K562 (cell line): ENCODE results near the gene POLE2. TPM values are rescaled to one million over a fixed set of nuclear protein-coding genes. Genes with fewer than 3 reads are reported as not detected.

ENCODE experiments used
- ARHGAP35 ChIP-seq: fragments of 450-650 bp; IDR thresholded peaks from 2 replicates; pipeline ENCODE4 v1.6.1; 2018; ENCODE audit not compliant: partially characterized antibody
- BCOR ChIP-seq: fragments of 450-650 bp; IDR thresholded peaks from 2 replicates; pipeline ENCODE4 v1.6.1; 2016
- CREB1 ChIP-seq, 2 experiments: sonication (generic) in 1 of 2; formaldehyde crosslinking in 1 of 2; IDR thresholded peaks; 2 replicates each; pipeline versions ENCODE4 v1.6.1 to v1.8.0; 2012 to 2022; ENCODE audit warnings: inconsistent platforms in 1 of 2, mild to moderate bottlenecking in 1 of 2, missing genetic modification reagents in 1 of 2, moderate library complexity in 1 of 2
- ELF4 ChIP-seq: fragments of 450-650 bp; formaldehyde crosslinking; IDR thresholded peaks from 2 replicates; pipeline ENCODE4 v1.4.0; 2022; ENCODE audit warnings: missing genetic modification characterization
- LARP7 ChIP-seq: fragments of 450-650 bp; IDR thresholded peaks from 2 replicates; pipeline ENCODE4 v1.6.1; 2016
- NFATC3 ChIP-seq: fragments of 450-650 bp; IDR thresholded peaks from 2 replicates; pipeline ENCODE4 v1.6.1; 2017; ENCODE audit warnings: mild to moderate bottlenecking
- PRMT5 ChIP-seq: sonication (generic); formaldehyde crosslinking; IDR thresholded peaks from 2 replicates; pipeline ENCODE4 v1.5.0; 2020; ENCODE audit warnings: missing genetic modification reagents
- RBFOX2 ChIP-seq: fragments of 200-400 bp; formaldehyde crosslinking; IDR thresholded peaks from 2 replicates; pipeline ENCODE4 v1.6.1; 2017; ENCODE audit warnings: low read depth, mild to moderate bottlenecking, low read length, moderate library complexity
- SIN3A ChIP-seq, 2 experiments: fragments of 150-350 bp in 1 of 2; IDR thresholded peaks; 2 replicates each; pipeline ENCODE4 v1.6.1; 2011 to 2016; ENCODE audit warnings: borderline replicate concordance in 2 of 2, low read depth in 2 of 2, low read length in 2 of 2, mild to moderate bottlenecking in 2 of 2, moderate library complexity in 2 of 2; ENCODE audit not compliant: control insufficient read depth in 1 of 2
- TBP ChIP-seq: optimal IDR thresholded peaks from 2 replicates; pipeline ENCODE3; 2011; ENCODE audit warnings: low read depth, low read length, improper control_type of control experiment
- TCFL5 ChIP-seq: fragments of 250-450 bp; sonication (Bioruptor Pico); conservative IDR thresholded peaks from 2 replicates; pipeline ENCODE4 v1.6.1; 2021; ENCODE audit warnings: mild to moderate bottlenecking, moderate library complexity, matching md5 sums
- THAP12 ChIP-seq: fragments of 250-450 bp; sonication (Bioruptor Pico); IDR thresholded peaks from 2 replicates; pipeline ENCODE4 v1.9.0; 2021; ENCODE audit warnings: mild to moderate bottlenecking, inconsistent platforms
- TSC22D4 ChIP-seq: fragments of 450-650 bp; IDR thresholded peaks from 2 replicates; pipeline ENCODE4 v1.6.1; 2016; ENCODE audit warnings: missing genetic modification characterization, missing biosample characterization, control low read depth
- ZBTB26 ChIP-seq: fragments of 450-650 bp; formaldehyde crosslinking; IDR thresholded peaks from 2 replicates; pipeline ENCODE4 v1.4.0; 2022; ENCODE audit warnings: missing genetic modification characterization
- ZBTB49 ChIP-seq: sonication (generic); formaldehyde crosslinking; IDR thresholded peaks from 2 replicates; pipeline ENCODE4 v1.8.0; 2022; ENCODE audit warnings: missing genetic modification reagents, mild to moderate bottlenecking, borderline replicate concordance
- ZNF316 ChIP-seq: fragments of 450-650 bp; IDR thresholded peaks from 2 replicates; pipeline ENCODE4 v1.6.1; 2016
- ZNF444 ChIP-seq: fragments of 250-450 bp; sonication (Bioruptor Pico); IDR thresholded peaks from 2 replicates; pipeline ENCODE4 v1.4.0; 2020; ENCODE audit warnings: mild to moderate bottlenecking, moderate library complexity
- ZNF586 ChIP-seq: fragments of 450-650 bp; formaldehyde crosslinking; conservative IDR thresholded peaks from 2 replicates; pipeline ENCODE4 v1.4.0; 2020; ENCODE audit warnings: mild to moderate bottlenecking, moderate library complexity
- polyA plus RNA-seq, 8 experiments: library from polyadenylated mRNA; depleted of rRNA in 4 of 8; stranded (reverse) in 5 of 8; unstranded in 3 of 8; fragments of >200 nt; fragmentation: Nextera tagmentation in 2 of 8; fragmentation: Illumina TruSeq in 1 of 8; extraction: Ambion mirVana in 2 of 8; extraction: Trizol in 1 of 8; gene quantifications; 2 replicates each; pipeline versions ENCODE4 v1.2.1 to v1.2.3, GENCODE V29; 2011 to 2014; ENCODE audit warnings: inconsistent platforms in 1 of 8, missing spikeins in 1 of 8
- total RNA-seq, 7 experiments: library from RNA; depleted of rRNA in 6 of 7; stranded (reverse); fragments of >200 nt in 6 of 7; fragmentation: Illumina TruSeq in 2 of 7; extraction: Trizol in 2 of 7; gene quantifications; 2 replicates each; pipeline versions ENCODE4 v1.2.1 to v1.2.3, GENCODE V29; 2011 to 2021; ENCODE audit warnings: low replicate concordance in 1 of 7
- TF ChIP-seq, protein P1 (sequence below): sonication (generic); formaldehyde crosslinking; IDR thresholded peaks from 2 replicates; pipeline ENCODE4 v1.8.0; 2023; ENCODE audit warnings: mild to moderate bottlenecking, missing genetic modification reagents

POLE2 gene
- total and polyA plus RNA-seq, 9 of the 15 experiments (the other 6 are each of a cell fraction or from before 2014, with no cell fraction given), result 30.7 to 78.4 (median 55.4) TPM

DNA sequence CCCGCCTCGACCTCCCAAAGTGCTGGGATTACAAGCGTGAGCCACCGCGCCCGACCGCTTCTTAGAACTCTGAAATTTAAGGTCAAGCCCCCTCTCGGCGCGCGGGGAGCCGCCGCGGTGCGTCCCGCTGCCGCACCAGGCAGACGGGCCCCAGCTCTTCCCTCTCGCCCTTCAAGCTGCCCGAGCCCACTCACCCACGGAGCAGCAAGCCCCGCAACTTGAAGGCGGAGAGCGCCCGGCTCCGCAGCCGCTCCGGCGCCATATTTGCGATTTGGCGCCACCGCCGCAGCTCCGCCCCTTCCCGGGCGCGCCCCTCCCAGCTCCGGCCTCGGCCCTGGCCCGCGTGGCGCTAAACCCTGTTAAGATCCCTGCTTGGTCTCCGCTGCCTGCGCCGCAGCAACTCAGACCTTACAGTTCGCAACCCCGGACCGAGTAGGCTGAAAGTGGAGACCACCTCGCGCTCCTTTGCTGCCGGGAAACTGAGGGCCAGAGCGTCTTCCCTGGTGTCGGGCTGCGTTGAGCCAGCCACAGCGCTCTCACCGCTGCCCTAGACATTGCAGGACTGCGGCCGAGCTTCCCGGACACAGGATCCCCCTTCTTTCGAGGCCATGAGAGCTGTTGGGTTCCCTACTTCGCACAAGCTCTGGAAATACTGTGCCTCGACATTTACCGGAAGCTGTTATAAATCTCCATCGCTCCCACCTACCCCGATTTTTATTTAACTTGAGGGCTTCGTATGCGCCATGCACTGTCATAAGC is at the start of gene POLE2 (continued):
- no peak for TF ChIP-seq SIN3A (IDR thresholded peaks at IDR 0.05; ENCODE audit: borderline replicate concordance in 2 of 2, control insufficient read depth in 1 of 2, low read depth in 2 of 2, low read length in 2 of 2)
- no peak for TF ChIP-seq CREB1 (IDR thresholded peaks at IDR 0.05)
- no peak; the same call in 1 of the 2 replicates for TF ChIP-seq CREB1 (CRISPR knock-in tag; IDR thresholded peaks at IDR 0.05)
- TF ChIP-seq LARP7, result no peak
- no peak for TF ChIP-seq TSC22D4 (tag)
- no peak for TF ChIP-seq ZBTB49 (CRISPR knock-in tag)
- no peak; the same call in 1 of the 2 replicates for TF ChIP-seq THAP12
- TF ChIP-seq, protein P1, sequence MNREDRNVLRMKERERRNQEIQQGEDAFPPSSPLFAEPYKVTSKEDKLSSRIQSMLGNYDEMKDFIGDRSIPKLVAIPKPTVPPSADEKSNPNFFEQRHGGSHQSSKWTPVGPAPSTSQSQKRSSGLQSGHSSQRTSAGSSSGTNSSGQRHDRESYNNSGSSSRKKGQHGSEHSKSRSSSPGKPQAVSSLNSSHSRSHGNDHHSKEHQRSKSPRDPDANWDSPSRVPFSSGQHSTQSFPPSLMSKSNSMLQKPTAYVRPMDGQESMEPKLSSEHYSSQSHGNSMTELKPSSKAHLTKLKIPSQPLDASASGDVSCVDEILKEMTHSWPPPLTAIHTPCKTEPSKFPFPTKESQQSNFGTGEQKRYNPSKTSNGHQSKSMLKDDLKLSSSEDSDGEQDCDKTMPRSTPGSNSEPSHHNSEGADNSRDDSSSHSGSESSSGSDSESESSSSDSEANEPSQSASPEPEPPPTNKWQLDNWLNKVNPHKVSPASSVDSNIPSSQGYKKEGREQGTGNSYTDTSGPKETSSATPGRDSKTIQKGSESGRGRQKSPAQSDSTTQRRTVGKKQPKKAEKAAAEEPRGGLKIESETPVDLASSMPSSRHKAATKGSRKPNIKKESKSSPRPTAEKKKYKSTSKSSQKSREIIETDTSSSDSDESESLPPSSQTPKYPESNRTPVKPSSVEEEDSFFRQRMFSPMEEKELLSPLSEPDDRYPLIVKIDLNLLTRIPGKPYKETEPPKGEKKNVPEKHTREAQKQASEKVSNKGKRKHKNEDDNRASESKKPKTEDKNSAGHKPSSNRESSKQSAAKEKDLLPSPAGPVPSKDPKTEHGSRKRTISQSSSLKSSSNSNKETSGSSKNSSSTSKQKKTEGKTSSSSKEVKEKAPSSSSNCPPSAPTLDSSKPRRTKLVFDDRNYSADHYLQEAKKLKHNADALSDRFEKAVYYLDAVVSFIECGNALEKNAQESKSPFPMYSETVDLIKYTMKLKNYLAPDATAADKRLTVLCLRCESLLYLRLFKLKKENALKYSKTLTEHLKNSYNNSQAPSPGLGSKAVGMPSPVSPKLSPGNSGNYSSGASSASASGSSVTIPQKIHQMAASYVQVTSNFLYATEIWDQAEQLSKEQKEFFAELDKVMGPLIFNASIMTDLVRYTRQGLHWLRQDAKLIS (CRISPR knock-in tag), result 0 out of 2 replicates have a peak, but pooled peaks have one; percentile 60
- no peak for TF ChIP-seq NFATC3
- TF ChIP-seq ZNF444 (CRISPR knock-in tag), result no peak
- peak; percentile 87 for TF ChIP-seq TBP
- TF ChIP-seq ARHGAP35, result no peak
- no peak for TF ChIP-seq PRMT5
- TF ChIP-seq RBFOX2, result peak; percentile 96
- TF ChIP-seq ZNF586 (CRISPR knock-in tag), result no peak
- no peak for TF ChIP-seq ZNF316
- no peak for TF ChIP-seq BCOR
- TF ChIP-seq TCFL5 (CRISPR knock-in tag), result no peak
- TF ChIP-seq ZBTB26 (CRISPR knock-in tag), result no peak
- TF ChIP-seq ELF4, result no peak
